SIG-M5 treated with dmso at 0.1 percent for 504 hours (cell line): ENCODE results near the gene RAB27B.
"Not testable (repeated sequence)": the region's sequence is repeated elsewhere in the genome, so short reads cannot be mapped to it uniquely, and the experiment has no call there.

Experiments
- DNase-seq: peaks from one replicate; lab custom pipeline; 2025; ENCODE audit not compliant: unreplicated experiment; lab: John Stamatoyannopoulos, UW

Gene RAB27B

DNA sequence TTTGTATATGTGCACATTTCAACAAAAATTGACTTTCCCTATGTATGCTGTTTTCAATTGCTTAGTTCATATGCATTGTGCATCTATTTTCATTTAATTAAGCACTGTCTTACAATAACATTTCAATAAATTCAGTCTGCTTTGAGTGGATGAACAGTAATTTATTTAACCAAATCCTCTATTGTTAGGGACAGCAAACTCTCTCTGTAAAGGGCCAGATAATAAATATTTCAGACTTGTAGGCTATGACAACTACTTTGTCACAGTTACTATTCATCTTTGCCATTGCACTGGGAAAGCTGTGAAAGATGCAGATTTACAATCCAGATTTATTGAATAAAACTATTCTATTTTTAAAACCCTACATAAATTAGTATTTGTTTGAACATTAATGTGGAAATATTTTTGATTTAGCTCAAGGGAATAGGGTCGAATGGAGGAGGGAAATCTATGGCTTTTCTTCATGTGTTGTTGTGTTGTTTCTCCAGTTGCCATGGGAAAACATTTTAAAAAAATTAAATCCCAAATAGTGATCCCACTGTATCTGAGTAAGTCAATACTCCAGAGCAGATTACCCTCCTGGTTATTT is 14.2 kb upstream of the RAB27B start:
- no peak for DNase-seq

GRCh38 chr18:54815086-54815485 is 13.2 kb upstream of the RAB27B start:
- DNase-seq = no peak

DNA sequence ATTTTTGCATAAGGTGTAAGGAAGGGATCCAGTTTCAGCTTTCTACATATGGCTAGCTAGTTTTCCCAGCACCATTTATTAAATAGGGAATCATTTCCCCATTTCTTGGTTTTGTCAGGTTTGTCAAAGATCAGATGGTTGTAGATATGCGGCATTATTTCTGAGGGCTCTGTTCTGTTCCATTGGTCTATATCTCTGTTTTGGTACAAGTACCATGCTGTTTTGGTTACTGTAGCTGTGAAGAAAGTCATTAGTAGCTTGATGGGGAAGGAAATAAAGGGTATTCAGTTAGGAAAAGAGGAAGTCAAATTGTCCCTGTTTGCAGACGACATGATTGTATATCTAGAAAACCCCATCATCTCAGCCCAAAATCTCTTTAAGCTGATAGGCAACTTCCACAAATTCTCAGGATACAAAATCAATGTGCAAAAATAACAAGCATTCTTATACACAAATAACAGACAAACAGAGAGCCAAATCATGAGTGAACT is 7.4 kb upstream of the RAB27B start:
- DNase-seq = not testable (repeated sequence)

DNA sequence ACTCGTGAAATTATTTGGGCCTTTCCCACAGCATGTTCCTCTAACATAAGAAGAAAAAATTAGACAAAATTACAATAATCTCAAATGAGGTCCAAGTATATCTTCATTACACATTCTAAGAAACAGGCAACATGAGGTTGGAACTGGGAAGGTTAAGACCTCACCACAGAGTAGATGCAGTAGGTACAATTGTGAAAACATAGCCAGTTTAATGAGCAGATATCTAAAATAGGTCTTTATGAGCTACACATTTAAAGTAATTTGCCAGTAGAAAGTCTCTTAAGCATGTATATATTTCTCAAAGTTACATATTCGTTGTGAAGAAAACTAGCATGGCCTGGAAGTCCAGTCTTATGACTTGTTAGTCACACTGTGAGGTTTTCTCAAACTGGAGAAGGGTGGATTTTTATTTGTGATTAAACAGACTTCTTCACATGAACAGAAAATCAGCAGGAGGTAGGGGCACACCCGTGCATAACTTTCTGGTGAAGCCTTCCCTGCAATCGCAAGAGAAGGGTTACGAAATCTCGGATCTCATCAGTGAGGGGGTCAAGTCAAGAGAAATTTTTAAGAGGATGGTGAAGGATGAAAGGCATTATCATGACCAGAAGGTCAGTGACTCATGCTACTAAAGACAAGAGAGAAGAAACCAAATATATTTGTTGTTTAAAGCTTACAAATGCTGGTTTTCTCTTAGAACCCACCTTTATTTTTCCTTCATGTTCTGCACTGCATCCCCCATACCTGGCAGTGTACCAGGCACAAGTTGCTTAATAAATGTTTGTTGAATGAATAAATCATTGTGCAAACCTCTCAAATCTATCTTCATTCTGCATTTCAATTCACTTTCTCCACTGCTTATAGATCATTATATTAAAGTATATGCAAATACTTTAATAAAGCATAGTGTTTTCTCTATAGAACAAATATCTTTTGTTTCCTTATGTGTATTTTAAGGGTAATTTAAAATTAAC is 5.1 kb upstream of the RAB27B start:
- no peak for DNase-seq

DNA sequence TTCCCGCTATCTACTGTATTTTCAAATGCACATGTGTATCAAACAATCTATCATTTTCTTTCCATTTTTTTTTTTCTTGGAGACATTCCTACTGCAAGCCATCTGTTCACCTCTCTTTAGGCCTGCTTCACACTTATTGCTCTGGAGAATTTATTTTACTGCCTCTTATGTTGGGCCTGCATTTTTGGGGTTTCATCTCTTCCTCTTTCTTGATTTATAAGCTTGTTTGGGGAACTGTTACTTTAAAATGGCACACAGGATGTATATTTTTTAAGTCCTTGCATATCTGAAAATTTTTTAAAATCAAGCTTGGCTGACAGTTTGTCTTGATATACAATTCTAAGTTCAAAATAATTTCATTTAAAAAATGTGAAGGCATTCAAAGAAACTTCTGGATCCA is 3.5 kb upstream of the RAB27B start:
- DNase-seq = no peak

DNA sequence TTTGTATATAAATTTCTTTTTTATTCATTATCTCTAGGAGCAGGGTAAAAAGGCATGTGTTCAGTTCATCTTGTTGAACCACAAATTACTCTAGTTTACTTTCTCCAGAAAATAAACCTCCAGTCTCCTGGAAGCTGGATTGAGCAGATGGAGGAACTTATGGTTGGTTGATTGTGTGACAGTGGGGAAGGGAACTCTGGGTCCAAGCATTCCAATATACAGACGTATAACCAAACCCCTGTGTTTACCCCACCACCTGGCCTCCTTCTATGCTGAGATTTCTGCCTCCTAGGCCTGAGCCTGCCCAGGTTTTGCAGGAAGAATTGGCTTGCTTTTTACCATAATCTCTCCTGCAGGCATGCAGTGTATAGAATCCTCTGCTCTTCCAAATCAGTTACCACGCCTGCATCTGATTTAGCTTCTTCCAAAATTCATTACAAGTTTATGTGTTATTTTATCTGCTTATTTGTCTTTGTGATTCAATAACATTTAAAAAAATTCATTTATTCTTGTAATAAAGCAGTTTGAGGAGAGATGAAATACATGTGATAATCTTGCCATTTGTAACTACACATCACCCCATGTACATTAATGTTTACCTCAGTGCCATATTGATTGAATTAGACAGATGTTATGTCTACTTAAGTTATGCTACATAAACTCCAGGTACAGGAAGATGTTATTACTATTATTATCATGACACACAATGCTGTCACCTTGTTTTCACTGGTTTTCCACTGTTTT is 2.5 kb upstream of the RAB27B start:
- DNase-seq = no peak

DNA sequence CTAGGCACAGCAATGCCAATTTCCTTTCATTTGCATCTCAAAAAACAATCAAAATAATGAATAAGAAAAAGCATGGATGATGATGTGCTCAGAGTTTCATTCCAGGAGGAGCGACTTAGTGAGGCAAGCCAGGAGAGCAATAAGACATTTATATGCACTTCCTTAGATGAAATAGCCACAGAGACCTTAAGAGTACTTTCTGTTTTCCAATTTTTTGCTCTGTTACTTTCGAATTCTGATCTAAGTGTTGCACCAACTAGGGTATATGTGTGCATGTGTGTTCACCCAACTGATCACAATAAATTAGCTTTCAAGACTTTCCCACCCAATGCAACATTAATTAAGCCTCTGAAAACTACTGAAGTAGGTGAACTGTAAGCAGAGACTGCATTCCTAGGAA is 709 bp downstream of the RAB27B start:
- no peak for DNase-seq

DNA sequence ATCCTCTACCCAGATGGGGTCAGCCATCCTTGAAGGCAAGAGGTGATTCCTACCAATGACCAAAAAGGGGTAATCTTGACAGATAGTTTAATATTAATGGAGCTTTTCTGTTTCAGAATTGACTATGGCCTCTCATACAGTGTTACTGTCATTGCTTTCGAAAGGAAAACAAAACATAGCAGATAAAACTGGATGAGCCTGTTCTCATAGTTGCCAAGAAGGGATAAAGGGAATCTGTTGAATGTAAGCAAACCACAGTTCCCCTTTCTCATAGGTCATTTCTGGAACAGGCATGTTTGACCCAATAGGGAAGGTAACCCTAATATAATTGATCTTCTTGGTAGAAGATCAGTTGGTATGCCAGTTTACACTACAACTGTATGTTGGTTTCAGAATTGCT is 1.6 kb downstream of the RAB27B start:
- DNase-seq = no peak

DNA sequence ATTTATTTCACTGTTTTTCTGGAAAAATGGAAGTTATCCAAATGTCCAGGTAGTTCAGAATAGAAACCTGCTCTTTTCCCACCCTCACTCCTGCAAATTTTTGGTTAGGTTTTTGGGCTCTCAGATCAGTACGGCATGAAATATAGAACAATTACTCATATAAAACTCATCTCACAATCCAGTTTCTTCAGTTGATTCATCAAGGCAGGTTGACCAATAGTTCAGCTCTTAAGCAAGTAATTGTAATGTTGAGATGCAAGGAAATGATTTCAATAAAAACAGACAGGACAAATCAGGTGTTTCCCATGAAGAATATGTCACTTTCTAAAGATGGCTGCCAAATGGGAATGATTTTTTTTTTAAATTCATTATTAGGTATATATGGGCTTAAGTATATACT is 2.0 kb downstream of the RAB27B start:
- no peak for DNase-seq

- DNase-seq = no peak
Measured at GRCh38 chr18:54830866-54831265, 2.6 kb downstream of the RAB27B start.

GRCh38 chr18:54835944-54836343 is 7.7 kb downstream of the RAB27B start:
- no peak for DNase-seq

DNA sequence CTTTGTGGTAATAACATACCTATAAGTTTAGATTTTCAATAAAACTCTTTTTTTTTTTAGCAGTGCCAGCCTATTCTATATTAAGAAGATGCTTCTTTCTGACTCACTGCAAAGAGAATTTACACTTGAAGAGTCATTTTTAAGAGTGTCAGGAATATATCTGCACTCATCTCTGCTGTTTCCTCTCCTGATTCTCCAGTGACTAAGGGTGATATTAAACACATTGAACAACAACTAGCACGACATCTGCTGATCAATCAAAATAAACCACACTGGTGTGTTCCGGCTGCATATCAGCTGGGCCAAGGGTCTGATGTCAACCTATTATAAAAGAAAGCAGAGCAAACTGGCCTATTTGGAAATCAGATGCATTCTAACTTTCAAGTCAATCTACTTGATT is 15.0 kb downstream of the RAB27B start:
- no peak for DNase-seq

GRCh38 chr18:54845787-54846186 is 17.5 kb downstream of the RAB27B start:
- DNase-seq = no peak

DNA sequence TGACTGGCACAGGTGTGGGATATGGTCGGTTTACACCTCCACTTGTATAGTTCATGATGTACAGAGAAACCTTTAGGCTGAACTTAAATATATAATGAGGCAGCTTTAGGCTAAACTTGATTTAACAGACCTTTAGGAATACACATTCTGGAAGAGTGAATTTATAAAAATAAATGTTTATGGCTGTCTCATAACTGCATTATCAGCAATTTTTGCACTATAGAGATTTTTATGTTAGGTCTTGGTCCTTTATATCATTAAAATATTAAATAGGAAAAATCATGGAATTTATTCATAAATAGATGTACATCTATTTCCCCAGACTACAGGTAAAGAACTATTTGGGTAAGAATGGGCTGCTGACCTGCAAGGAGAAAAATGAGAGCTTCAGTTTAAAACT is 19.8 kb downstream of the RAB27B start:
- DNase-seq = no peak

- no peak for DNase-seq
Measured at GRCh38 chr18:54849683-54850082, 21.4 kb downstream of the RAB27B start.

DNA sequence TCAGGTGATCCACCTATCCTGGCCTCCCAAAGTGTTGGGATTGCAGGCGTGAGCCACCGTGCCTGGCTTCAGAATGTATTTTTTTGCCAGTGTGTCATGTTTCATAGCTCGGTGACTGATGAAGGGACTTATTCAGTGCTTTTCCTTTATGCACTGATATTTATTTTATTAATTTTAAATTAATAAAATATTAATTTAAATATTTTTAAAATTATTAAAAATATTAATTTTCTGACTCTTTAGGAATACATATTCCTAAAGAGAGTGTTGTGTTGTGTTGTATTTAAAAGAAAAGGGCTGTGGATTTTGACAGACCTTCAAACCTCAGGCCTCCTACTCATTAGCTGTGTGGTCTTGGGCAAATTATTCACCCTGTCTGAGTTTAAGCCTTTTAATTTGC is 22.3 kb downstream of the RAB27B start:
- no peak for DNase-seq

DNA sequence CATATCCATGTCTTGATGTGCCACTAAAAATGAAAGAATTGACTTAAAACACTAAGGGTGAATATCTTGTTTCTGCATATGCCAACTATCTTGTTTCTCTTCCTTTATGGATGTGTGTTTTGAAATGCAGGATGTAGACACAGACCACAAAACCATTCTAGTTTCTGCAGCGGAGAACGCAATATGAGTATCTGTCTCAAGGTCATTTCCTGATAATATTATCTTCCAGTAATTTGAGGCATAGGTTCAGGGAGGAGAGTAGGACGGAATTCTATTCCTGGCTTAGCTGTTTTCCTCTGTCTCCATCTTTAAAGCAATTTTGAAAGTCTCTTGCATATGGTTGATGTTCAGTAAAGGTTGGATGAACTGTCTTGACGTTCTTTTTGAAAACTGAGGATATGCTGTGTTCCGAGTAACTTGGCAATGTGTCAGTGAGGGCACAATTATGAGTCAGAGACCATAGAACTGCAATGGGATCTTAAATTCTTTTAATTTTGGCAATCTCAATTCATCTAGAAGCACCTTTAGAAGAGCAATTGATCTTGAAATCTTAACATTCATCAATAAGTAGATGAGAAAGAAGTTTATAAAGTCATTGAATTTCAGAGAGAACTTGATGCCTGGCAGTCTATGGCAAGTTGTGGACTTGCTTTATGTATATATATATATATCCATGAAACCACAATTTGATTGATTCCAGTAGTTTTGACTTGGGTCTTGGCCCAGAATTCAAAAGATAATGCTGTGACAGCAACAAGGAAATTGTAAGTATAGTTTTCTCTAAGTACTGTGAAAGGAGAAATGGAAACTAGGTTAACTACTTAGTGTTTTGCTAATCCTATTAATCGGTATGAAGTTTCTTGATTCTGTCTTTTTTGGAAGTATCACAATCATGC is 24.8 kb downstream of the RAB27B start:
- no peak for DNase-seq

DNA sequence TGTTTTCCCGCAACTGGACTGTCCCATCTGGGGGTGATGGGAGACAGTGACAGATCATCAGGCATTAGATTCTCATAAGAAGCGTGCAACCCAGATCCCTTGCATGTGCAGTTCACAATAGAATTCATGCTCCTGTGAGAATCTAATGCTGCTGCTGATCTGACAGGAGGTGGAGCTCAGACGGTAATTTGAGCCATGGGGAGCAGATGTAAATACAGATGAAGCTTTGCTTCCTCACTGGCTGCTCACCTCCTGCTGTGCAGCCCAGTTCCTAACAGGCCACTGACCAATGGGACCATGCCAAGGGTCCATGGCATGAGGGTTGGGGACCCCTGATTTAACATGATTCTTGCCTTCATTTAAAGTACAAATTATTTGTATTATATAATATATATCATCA is 26.8 kb downstream of the RAB27B start:
- not testable (repeated sequence) for DNase-seq

- no peak for DNase-seq
Measured at GRCh38 chr18:54856105-54856646, 27.9 kb downstream of the RAB27B start.

- no peak for DNase-seq
Measured at GRCh38 chr18:54857499-54857898, 29.2 kb downstream of the RAB27B start.
